Activated T-helper 1 cell treated with anti-CD3 and anti-CD28 coated beads, Interleukin-12 subunit alpha, Interleukin-12 subunit beta, Interleukin-2, Interleukin-4 antibody, amounts not matched to agents 30 ng/mL and 10 ng/mL and 1 ng/mL, durations not matched to agents 14 hours and 24 hours and 36 hours (primary cell): Measurements from ENCODE around the gene PTOV1. TPM values are rescaled to one million over a fixed set of nuclear protein-coding genes. Genes with fewer than 3 reads are reported as not detected.
A peak's percentile ranks its signal among the peaks of the same experiment; 100 is the strongest.

Experiments
- DNase-seq: peaks from one replicate; pipeline ENCODE4 v3.0.0; 2021; ENCODE audit warnings: low spot score
- H3K27ac Mint-ChIP-seq: one replicate; pipeline ENCODE4 v1.8.0; 2021; ENCODE audit warnings: mild to moderate bottlenecking, mixed read lengths
- H3K27me3 Mint-ChIP-seq: one replicate; pipeline ENCODE4 v1.8.0; 2022; ENCODE audit warnings: mild to moderate bottlenecking, moderate library complexity, mixed read lengths; ENCODE audit not compliant: insufficient read depth
- H3K36me3 Mint-ChIP-seq: one replicate; pipeline ENCODE4 v1.8.0; 2021; ENCODE audit warnings: low read depth, mixed read lengths
- H3K4me1 Mint-ChIP-seq: one replicate; pipeline ENCODE4 v1.8.0; 2021; ENCODE audit warnings: low read depth, mixed read lengths
- H3K4me3 Mint-ChIP-seq: one replicate; pipeline ENCODE4 v1.8.0; 2021; ENCODE audit warnings: mild to moderate bottlenecking, moderate library complexity, mixed read lengths
- H3K9me3 Mint-ChIP-seq: one replicate; pipeline ENCODE4 v1.8.0; 2021; ENCODE audit warnings: mixed read lengths
- intact Hi-C: fragments of 100-400 bp; cut with micrococcal nuclease; formaldehyde crosslinking; loops from one replicate; pipeline ENCODE4 v1.15.1; 2024
- total RNA-seq: library from RNA; stranded (reverse); gene quantifications from 2 replicates; pipeline ENCODE4 v1.2.3, GENCODE V29; 2022

Gene PTOV1
- total RNA-seq, 1 donor from 2014 or later, result 113 TPM

GRCh38 chr19:49887037-49887664 lies 36.2 kb downstream of the PTOV1 start:
- Mint-ChIP-seq H3K27ac (no peak overlapping the region), H3K4me1 (no peaks in the 10 kb centered on the region), H3K9me3 (no peaks in the 10 kb centered on the region), H3K36me3 (peaks cover 35% of the 10 kb centered on the region), H3K4me3 (no peak overlapping the region), H3K27me3 (no peaks in the 10 kb centered on the region)
- no peak for DNase-seq
- intact Hi-C loops, result no loop called here

- peaks cover 37% of the 10 kb centered on the region for H3K36me3 Mint-ChIP-seq
- H3K27ac Mint-ChIP-seq, result no peak overlapping the region
- peaks cover 7% of the 10 kb centered on the region for H3K4me1 Mint-ChIP-seq
- peaks cover 1% of the 10 kb centered on the region for H3K27me3 Mint-ChIP-seq
- no peak overlapping the region for H3K4me3 Mint-ChIP-seq
- no peak for DNase-seq
- intact Hi-C loops, result no loop called here
- H3K9me3 Mint-ChIP-seq, result no peaks in the 10 kb centered on the region
Measured at GRCh38 chr19:49887665-49888509, 36.9 kb downstream of the PTOV1 start.

DNA sequence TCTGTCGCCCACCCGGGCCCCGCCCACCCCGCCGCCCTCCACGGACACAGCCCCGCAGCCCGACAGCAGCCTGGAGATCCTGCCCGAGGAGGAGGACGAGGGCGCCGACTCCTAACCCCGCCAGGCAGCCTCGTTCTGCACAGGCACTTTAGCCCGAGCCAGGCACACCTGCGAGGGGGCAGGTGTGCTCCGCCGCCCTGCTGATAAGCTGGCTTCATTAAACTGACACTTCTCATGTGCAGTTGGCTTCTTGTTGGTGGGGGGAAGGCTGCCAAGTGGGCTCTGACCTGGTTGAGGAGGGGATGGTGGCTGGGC lies 37.5 kb downstream of the PTOV1 start:
- Mint-ChIP-seq H3K9me3 (no peaks in the 10 kb centered on the region), H3K27ac (no peak overlapping the region), H3K36me3 (peaks cover 37% of the 10 kb centered on the region), H3K27me3 (peaks cover 1% of the 10 kb centered on the region), H3K4me3 (no peak overlapping the region), H3K4me1 (peaks cover 13% of the 10 kb centered on the region)
- intact Hi-C loops, result no loop called here
- no peak for DNase-seq

DNA sequence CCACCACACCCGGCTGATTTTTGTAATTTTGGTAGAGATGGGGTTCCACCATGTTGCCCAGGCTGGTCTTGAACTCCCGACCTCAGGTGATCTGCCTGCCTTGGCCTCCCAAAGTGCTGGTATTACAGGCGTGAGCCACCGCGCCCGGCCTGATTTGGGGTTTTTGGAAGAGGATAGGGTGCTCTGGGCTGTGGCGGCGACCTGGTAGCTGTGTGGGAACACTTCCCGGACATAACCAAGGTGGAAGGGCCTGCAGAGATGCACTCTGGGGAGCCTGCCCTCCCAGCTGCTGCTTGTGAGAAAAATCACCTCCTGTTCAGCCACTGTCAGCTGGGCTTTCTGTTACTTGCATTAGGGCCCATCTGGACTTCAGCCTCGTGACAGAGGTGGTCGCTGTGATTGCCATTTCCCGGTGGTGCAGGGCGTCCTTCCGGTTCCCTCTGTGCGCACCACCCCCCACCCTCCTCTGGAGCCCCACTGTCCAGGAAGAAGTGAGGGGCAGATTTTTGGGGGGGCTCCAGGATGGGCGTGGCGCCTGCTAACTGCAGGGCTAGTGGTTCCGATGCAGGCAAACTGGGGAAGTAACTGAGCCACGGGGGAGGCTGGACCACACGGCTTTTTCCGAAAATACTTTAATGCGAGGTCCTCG lies 38.2 kb downstream of the PTOV1 start:
- no peak for DNase-seq
- H3K4me3 Mint-ChIP-seq, result peak overlapping the region; percentile 37
- peaks cover 13% of the 10 kb centered on the region for H3K4me1 Mint-ChIP-seq
- peaks cover 1% of the 10 kb centered on the region for H3K27me3 Mint-ChIP-seq
- H3K9me3 Mint-ChIP-seq, result no peaks in the 10 kb centered on the region
- peaks cover 35% of the 10 kb centered on the region for H3K36me3 Mint-ChIP-seq
- intact Hi-C loops, result no loop called here
- H3K27ac Mint-ChIP-seq, result no peak overlapping the region

DNA sequence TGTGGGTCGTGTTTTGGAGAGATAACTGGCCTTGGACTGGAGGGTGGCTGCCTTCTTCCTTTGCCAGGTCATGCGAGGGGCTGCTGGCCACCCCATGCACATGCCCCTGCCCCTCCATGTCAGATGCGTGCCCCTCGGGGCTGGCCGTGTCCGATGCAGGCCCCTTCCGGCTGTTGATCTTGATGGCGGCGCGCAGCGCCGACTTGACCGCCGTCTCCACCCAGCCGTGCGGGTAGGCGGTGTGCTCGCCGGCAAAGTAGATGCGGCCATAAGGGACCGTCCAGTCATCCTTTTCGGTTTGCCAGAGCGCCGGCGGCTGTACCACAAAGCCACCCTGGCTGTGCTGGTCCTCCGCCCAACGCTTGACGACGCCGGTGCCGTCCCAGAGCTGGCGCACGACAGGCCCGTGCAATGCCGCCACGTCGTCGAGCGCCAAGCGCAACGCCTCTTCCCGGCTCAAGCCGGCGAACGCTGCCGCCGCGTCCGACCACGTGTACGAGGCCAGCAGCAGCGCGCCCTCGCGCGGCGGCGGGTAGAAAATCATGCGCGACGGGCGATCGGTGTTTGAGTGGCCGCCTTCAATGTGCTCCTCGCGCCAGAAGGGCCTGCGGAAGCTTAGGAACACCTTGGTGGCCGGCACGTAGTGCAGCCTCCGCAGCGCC lies 38.9 kb downstream of the PTOV1 start:
- H3K4me3 Mint-ChIP-seq, result peak overlapping the region; percentile 80
- H3K4me1 Mint-ChIP-seq, result peaks cover 13% of the 10 kb centered on the region
- peak; percentile 74 for DNase-seq
- no peaks in the 10 kb centered on the region for H3K9me3 Mint-ChIP-seq
- peak overlapping the region; percentile 77 for H3K27ac Mint-ChIP-seq
- intact Hi-C loops, result loop anchor here (1.0 kb wide), 4 partner anchors 13 to 39 kb away; partner anchors contain the start of genes AKT1S1, ATF5, NUP62 and TBC1D17
- peaks cover 33% of the 10 kb centered on the region for H3K36me3 Mint-ChIP-seq
- H3K27me3 Mint-ChIP-seq, result peaks cover 1% of the 10 kb centered on the region

DNA sequence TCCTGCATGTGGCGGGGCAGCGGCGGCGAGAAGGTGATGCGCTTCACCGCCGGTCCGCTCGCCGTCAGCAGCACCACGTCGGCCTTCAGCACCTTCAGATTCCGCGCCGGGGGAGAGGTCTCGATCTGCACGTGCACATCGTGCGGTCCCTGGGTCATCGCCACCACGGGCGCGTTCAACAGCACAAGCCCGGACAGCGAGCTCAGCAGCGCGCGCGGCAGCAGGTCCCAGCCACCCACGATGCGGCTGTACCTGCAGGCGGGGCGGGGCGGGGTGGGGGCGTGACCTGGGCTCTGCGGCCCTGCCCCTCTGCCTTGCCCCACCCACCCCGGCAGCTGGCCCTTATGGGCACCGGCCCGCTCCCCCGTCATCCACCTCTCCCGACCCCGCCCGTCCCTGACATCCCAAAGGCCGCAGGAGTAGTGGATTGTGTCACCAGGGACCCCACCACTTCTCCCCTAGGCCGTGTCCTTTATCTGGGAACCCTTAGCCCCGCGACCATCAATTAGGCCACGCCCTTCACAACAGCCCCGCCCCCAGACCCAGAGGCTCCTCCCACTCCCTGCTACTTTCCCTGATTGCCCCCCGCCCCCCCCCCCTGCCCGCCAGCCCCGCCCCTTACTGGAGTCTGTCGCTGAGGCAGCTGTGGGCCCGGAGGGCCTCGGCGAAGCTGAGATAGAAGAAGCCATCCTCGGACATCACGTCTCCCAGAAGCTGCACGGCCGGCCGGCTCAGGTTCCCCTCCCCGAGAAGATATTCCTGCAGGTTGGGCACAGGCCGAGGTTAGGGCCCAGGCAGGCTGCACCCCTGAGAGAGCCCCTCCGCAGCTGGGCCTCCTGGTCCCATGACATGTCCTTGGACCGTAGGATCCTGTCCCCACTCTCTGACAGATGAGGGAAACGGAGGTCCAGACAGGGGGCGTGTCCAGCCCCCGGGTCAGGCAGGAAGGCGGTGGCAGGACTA lies 39.7 kb downstream of the PTOV1 start:
- peak overlapping the region; percentile 80 for H3K4me3 Mint-ChIP-seq
- H3K27ac Mint-ChIP-seq, result peak overlapping the region; percentile 77
- H3K4me1 Mint-ChIP-seq, result peaks cover 13% of the 10 kb centered on the region
- intact Hi-C loops, result loop anchor here (1.0 kb wide), 4 partner anchors 13 to 39 kb away; partner anchors contain the start of genes AKT1S1, ATF5, NUP62 and TBC1D17
- H3K36me3 Mint-ChIP-seq, result peaks cover 29% of the 10 kb centered on the region
- peaks cover 1% of the 10 kb centered on the region for H3K27me3 Mint-ChIP-seq
- no peaks in the 10 kb centered on the region for H3K9me3 Mint-ChIP-seq
- peak; percentile 36 for DNase-seq

DNA sequence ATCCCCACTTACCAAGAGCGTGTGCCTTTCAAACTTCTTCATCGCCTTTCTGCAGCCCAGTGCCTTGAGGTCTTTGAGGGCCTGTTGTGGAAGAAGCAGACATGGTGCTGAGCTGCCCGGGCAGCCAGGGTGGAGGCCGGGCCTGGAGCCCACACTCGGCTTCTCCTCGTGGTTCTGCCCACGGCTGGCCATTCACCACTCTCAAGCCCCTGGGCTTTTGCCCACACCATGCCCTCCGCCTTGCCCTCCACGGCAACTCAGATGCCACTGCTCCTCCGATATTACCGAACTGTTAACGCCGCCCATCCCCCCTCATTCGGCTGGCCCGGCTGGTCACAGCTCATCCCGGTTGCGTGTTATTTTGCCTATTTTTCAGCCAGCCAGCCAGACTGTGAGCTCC lies 40.4 kb downstream of the PTOV1 start:
- Mint-ChIP-seq H3K27me3 (peaks cover 1% of the 10 kb centered on the region), H3K27ac (no peak overlapping the region), H3K4me1 (peaks cover 18% of the 10 kb centered on the region), H3K4me3 (no peak overlapping the region), H3K9me3 (no peaks in the 10 kb centered on the region), H3K36me3 (peaks cover 26% of the 10 kb centered on the region)
- intact Hi-C loops, result no loop called here
- no peak for DNase-seq

DNA sequence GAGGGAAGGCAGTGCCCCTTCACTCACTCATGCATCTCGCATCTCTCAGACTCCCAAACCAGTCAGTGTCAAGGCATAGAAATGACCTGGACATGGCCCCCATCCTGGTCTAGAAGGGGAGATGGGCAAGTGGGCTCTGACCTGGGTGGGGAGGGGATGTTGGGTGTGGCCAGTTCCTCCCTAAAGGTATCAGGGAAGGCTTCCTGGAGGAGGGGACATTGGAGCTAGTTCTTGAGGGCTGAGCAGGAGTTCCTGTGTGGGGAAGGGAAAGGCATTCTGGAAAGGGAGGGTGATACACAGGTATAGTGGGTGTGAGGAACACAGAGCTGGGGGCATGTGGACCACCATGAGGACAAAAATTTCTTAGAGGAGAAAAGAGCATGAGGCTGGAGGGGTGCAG lies 41.8 kb downstream of the PTOV1 start:
- Mint-ChIP-seq H3K27ac (peak overlapping the region; percentile 18), H3K4me1 (peaks cover 31% of the 10 kb centered on the region), H3K4me3 (no peak overlapping the region), H3K9me3 (no peaks in the 10 kb centered on the region), H3K36me3 (peaks cover 26% of the 10 kb centered on the region), H3K27me3 (peaks cover 1% of the 10 kb centered on the region)
- DNase-seq, result no peak
- intact Hi-C loops, result no loop called here

- DNase-seq, result no peak
- peaks cover 1% of the 10 kb centered on the region for H3K27me3 Mint-ChIP-seq
- peak overlapping the region; percentile 5 for H3K4me3 Mint-ChIP-seq
- intact Hi-C loops, result no loop called here
- H3K27ac Mint-ChIP-seq, result peak overlapping the region; percentile 63
- peaks cover 22% of the 10 kb centered on the region for H3K36me3 Mint-ChIP-seq
- H3K9me3 Mint-ChIP-seq, result no peaks in the 10 kb centered on the region
- peaks cover 34% of the 10 kb centered on the region for H3K4me1 Mint-ChIP-seq
Measured at GRCh38 chr19:49894011-49894664, 43.2 kb downstream of the PTOV1 start.

DNA sequence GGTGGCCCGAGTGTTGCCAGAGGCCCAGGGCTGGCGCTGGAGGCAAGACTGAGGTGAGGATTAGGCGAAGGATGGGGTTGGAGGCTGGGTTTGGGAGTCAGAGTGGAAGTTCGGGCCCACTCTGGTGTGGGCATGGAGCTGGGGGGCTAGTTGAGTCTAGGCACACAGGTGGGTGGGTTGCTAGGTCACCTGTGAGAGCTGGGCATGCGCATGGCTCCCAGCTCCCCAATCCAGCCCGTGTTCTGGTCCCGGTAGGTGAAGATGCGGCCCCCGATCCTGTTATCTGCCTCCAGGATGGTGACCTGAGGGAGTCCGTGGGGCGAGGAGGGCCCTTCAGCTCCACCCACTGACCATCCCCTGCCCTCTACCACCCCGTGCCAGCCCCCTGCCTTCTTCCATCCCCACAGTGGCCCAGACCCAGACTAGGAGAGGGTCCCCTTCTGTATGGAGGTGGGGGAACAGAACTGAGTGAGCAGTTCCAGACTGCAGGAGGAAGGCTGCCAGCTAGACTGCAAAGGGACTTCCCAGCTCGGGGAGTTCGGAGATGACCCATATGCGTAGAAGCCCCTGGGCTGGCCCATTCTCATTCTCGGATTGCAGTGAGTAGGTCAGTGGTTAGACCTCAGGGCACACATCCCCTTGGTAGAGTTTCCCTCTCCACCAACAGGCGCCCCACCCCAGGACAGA lies 44.1 kb downstream of the PTOV1 start:
- Mint-ChIP-seq H3K27me3 (peaks cover 1% of the 10 kb centered on the region), H3K9me3 (no peaks in the 10 kb centered on the region), H3K36me3 (peaks cover 17% of the 10 kb centered on the region), H3K4me1 (peaks cover 34% of the 10 kb centered on the region), H3K27ac (peak overlapping the region; percentile 99), H3K4me3 (peak overlapping the region; percentile 83)
- intact Hi-C loops, result no loop called here
- DNase-seq, result no peak
